GM21515 (cell line): ENCODE results near the gene RAD51AP2.
A peak's percentile ranks its signal among the peaks of the same experiment; 100 is the strongest.
"Not testable (repeated sequence)": the region's sequence is repeated elsewhere in the genome, so short reads cannot be mapped to it uniquely, and the experiment has no call there.

ENCODE experiments used
- ATAC-seq: cut with Tn5 transposase; IDR thresholded peaks from one replicate; pipeline ENCODE4 v1.9.1; 2021; ENCODE audit not compliant: unreplicated experiment

RAD51AP2 gene

GRCh38 chr2:17538022-17538843 is 20.0 kb upstream of the RAD51AP2 start:
- peak; percentile 26 for ATAC-seq

DNA sequence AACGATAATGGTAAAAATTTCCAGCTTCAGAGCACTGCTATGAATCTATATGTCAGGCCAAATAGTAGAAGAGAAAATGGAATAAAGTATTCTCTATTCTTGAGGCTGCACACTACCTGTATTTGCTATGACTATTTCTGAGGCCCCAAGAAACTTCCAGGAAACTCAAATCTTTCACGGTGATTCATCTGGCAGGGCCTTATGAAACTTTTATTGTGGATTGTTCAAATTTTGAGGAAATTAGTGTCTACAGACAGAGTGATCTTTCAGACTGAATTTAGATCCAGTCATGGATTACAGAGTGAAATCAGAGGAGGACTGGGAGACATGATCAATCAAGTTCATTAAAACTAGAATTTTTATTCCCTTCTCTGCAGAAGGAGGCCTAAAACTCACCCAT is 18.2 kb upstream of the RAD51AP2 start:
- no peak for ATAC-seq

DNA sequence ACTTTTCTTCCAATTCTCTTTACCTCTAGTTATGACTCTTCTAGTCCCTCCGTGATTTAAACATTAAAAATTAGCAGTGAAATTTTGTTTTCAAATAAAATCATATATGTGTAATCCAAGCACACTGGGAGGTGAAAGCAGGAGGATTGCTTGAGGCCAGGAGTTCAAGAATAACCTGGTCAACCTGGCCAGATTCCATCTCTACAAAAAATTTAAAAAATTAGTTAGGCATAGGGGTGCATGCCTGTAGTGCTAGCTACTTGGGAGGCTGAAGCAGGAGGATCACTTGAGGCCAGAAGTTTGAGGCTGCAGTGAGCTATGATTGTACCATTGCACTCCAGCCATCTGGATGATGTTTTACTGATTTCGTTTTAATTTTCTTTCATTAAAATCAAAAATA is 15.3 kb upstream of the RAD51AP2 start:
- no peak for ATAC-seq

DNA sequence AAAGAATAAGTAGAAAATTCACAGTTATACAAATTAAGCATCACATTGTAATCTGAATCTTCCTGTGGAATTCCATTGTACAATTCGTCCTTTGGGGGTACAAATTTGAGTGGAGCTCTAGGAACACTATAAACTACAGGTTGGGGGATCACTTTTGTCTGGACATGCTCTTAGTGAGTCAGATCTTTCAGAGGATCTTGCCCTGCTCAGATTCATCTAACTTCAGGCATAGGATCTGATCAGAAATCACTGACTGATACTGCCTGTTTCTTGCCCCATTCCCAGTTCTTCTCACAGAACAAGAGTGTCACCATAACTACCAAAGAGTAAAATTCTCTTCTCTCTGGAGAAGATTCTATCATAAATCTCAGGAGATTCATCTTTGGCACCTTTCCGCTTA is 11.5 kb upstream of the RAD51AP2 start:
- no peak for ATAC-seq

DNA sequence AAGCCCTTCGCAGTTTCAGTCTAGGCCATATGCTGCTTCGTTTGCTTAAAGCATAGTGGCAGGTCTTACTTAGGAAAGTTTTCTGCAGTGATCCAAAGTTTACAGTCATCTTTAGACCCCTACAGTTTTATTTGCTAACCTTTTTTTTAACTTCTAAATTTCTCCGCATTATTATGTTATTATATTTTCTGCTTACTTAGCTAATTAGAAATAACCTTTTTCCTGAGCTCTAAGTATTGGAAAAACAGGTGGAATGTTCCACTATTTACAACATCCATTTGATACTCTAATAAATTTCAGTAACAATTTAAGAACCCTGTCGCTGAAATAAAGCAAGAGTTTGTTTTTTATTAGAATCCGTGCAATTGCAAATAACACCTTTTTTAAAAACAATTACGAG is 4.1 kb upstream of the RAD51AP2 start:
- ATAC-seq, result no peak

DNA sequence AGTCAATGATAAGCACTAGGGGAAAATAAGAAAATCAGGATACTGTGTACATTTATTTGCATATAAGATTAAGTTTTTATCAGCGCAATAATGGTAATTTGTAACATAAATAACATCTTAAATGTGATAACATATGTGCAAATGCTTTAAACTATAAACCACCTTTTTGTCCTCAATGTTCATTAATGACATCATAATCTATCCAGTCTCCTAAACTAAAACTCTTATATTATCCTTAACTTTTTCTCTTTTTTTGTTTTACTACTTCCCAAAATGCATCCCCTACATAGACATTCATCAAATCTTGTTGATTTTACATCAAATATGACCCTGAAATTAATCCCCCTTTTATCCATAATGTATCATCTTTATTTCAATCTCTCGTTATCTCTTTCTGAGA is 3.4 kb upstream of the RAD51AP2 start:
- ATAC-seq, result no peak

DNA sequence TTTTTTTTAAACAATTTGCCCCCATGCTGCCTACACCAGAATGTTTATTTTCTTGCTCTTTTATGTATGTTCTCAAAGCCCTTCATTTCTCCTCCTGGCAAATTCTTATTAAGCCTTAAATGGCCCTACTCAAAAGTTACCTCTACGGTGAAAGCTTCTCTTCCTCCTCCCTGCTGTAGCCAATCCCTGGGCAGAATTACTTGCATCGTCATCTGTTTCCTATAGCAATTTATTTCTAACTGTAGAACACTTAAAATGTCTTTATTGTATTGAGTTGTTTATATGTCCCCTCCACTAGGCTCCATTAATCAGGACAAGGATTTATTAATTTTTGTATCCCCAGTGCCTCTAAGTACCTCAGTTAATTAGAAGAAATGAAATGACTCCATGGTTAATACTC is 2.5 kb upstream of the RAD51AP2 start:
- ATAC-seq, result peak; percentile 41

DNA sequence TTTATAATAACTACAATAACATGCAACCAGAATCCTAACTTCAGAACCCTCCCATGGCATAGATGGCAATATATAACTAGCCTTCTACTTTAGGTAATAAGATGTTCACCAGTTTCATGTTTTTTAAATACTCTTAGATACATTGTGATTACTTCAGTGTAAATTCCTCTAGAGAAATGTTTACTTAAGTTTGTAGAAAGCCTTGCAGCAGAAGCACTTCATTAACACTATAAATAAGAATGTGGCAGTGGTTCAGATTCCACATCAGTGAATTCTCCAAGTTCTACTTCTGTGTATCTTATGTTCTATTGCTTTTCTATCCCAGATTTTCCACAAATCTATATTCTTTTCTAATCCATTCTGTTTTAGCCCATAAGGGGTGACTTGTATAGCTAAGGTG is 1.2 kb upstream of the RAD51AP2 start:
- ATAC-seq, result no peak

DNA sequence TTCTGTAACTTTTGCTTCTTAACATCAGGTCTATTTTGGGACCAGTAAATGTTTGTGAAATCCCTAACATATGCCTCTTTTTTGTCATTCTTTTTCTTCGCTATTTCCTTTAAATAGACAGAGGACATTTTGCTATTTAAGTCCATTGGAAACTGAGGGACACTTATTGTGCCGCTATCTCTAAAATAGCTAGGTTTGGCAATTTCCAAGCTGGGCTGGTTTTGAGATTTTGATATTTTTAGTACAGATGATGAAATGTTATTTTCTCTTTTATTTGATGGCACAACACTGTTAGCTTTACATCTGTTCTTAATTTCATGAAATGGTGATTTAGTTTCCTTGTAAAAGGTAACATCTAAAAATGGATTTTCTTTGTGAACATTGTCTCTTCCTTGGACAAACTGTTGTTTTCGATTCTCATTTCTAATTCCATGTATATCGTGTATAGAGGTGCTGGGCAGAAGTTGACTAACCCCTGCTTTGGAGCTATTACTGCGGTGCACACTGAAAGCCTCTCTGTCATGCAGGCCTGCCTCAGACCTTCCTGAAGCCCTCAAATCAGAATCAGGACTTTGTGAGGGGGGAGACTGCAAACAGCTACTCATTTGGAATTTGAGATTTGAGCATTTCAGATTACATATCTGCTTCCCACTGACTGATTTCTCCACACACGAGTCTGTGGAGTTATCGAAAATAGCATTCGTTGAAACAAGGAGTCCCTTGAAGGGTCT is 594 bp downstream of the RAD51AP2 start:
- ATAC-seq, result peak; percentile 25

- peak; percentile 27 for ATAC-seq
Measured at GRCh38 chr2:17515652-17516051, 2.6 kb downstream of the RAD51AP2 start.

DNA sequence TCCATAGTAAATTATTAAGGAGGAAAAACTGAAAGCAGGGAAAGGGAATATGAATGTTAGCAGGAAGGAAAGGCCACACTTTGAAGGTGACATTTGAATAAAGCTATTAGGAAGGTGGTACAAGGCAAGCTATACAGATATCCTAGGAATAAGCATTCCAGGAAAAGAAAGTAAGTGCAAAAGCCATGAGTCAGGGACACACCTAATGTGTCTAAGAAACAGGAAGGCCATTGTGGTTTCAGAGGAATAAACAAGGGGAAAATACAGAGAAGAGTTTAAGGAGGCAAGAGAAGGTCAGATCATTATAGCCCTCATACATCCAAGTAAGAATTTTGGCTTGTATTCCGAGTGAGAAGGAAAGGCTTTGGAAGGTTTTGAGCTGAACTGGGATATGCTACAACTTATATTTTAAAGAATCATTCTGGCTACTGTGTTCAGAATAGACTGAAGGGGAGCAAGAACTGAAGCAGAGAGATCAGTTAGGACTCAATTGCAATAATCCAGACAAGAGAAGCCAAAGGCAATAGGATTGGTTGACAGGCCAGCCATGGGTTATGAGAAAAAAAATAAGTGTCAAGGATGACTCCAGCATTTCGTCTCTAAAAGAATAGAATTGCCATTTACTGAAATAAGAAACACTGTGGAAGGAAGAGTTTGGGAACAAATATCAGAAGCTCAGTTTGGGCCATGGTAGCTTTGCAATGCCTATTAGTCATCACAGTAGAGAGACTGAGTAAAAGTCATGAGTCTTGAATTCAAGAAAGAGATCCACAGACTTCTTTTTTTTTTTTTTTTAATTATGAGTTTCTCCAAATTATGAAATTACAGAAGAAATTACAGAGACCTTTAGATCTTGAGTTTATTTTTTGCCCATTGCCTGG is 11.3 kb downstream of the RAD51AP2 start:
- ATAC-seq, result no peak

DNA sequence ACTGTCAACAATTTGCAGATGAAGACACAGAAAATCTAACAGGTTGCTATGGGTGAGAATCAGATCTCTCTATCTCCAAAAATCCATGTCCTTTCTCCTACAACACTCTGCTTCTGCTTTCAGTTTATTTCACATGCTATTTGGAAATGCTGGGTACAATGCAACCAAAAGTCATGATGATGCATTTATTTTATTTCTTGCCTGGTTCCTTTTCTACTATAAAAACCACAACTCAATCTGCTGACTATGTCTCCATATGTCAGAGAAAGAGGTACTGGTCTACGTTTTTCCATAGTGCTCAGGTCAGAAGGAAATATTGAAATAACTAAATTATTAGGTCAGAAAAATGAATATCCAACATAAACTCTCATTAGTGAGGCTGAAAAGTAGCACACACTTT is 20.5 kb downstream of the RAD51AP2 start:
- ATAC-seq, result no peak

GRCh38 chr2:17495590-17495989 is 22.6 kb downstream of the RAD51AP2 start:
- ATAC-seq, result no peak

DNA sequence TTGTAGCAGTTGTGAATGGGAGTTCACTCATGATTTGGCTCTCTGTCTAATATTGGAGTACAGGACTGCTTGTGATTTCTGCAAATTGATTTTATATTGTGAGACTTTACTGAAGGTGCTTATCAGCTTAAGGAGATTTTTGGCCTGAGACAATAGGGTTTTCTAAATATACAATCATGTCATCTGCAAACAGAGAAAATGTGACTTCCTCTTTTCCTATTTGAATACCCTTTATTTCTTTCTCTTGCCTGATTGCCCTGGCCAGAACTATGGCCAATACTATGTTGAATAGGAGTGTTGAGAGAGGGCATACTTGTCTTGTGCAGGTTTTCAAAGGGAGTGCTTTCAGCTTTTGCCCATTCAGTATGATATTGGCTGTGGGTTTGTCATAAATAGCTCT is 28.1 kb downstream of the RAD51AP2 start:
- not testable (repeated sequence) for ATAC-seq

GRCh38 chr2:17488610-17489009 is 29.6 kb downstream of the RAD51AP2 start:
- ATAC-seq, result not testable (repeated sequence)

GRCh38 chr2:17483496-17483895 is 34.7 kb downstream of the RAD51AP2 start:
- ATAC-seq, result no peak

- no peak for ATAC-seq
Measured at GRCh38 chr2:17482651-17483050, 35.6 kb downstream of the RAD51AP2 start.

GRCh38 chr2:17479875-17480274 is 38.4 kb downstream of the RAD51AP2 start:
- ATAC-seq, result no peak

- ATAC-seq, result no peak
Measured at GRCh38 chr2:17476830-17477229, 41.4 kb downstream of the RAD51AP2 start.

GRCh38 chr2:17476064-17476463 is 42.2 kb downstream of the RAD51AP2 start:
- no peak for ATAC-seq

- no peak for ATAC-seq
Measured at GRCh38 chr2:17475286-17475685, 43.0 kb downstream of the RAD51AP2 start.
